MM.1S (cell line): ENCODE results near the gene IGF1R.
"Not testable (repeated sequence)": the region's sequence is repeated elsewhere in the genome, so short reads cannot be mapped to it uniquely, and the experiment has no call there.

ENCODE experiments used
- DNase-seq: peaks from one replicate; pipeline ENCODE4 v3.0.0-alpha.2; 2015
- H2AFZ ChIP-seq: fragments of 300-600 bp; sonication (generic); 2 replicates; pipeline ENCODE4 v1.6.0; 2016; ENCODE audit warnings: antibody characterized with exemption, low read length
- H3F3A ChIP-seq: fragments of 300-600 bp; sonication (generic); 2 replicates; pipeline ENCODE4 v1.6.1; 2016; ENCODE audit warnings: mild to moderate bottlenecking, antibody characterized with exemption, low read length, moderate library complexity, mixed read lengths; ENCODE audit not compliant: insufficient read depth
- H3K27ac ChIP-seq: fragments of 300-600 bp; sonication (generic); 2 replicates; pipeline ENCODE4 v1.5.1; 2016; ENCODE audit warnings: mild to moderate bottlenecking, low read length
- H3K27me3 ChIP-seq: fragments of 300-600 bp; sonication (generic); replicated peaks from 2 replicates; pipeline ENCODE4 v1.6.0; 2016; ENCODE audit warnings: low read length; ENCODE audit not compliant: insufficient read depth
- H3K36me3 ChIP-seq: fragments of 300-600 bp; sonication (generic); replicated peaks from 2 replicates; pipeline ENCODE4 v1.6.1; 2016; ENCODE audit warnings: mild to moderate bottlenecking, low read length, mixed read lengths; ENCODE audit not compliant: insufficient read depth
- H3K4me1 ChIP-seq: fragments of 300-600 bp; sonication (generic); 2 replicates; pipeline ENCODE4 v1.6.1; 2016; ENCODE audit warnings: low read length, mixed read lengths
- H3K4me2 ChIP-seq: fragments of 300-600 bp; sonication (generic); 2 replicates; pipeline ENCODE4 v1.6.0; 2016; ENCODE audit warnings: low read depth, low read length
- H3K4me3 ChIP-seq: fragments of 300-600 bp; sonication (generic); 2 replicates; pipeline ENCODE4 v1.5.1; 2016; ENCODE audit warnings: low read length, mixed read lengths
- H3K79me2 ChIP-seq: fragments of 300-600 bp; sonication (generic); 2 replicates; pipeline ENCODE4 v1.6.1; 2016; ENCODE audit warnings: mixed run types, low read length, mixed read lengths
- H3K9ac ChIP-seq: fragments of 300-600 bp; sonication (generic); 2 replicates; pipeline ENCODE4 v1.6.1; 2016; ENCODE audit warnings: low read length, mixed read lengths
- H3K9me2 ChIP-seq: fragments of 300-600 bp; sonication (generic); replicated peaks from 2 replicates; pipeline ENCODE4 v1.6.1; 2016; ENCODE audit warnings: mild to moderate bottlenecking, low read length, mixed read lengths; ENCODE audit not compliant: insufficient read depth
- H3K9me3 ChIP-seq: fragments of 300-600 bp; sonication (generic); replicated peaks from 2 replicates; pipeline ENCODE4 v1.6.1; 2016; ENCODE audit warnings: mild to moderate bottlenecking, low read length, mixed read lengths; ENCODE audit not compliant: insufficient read depth
- H4K20me1 ChIP-seq: fragments of 300-600 bp; sonication (generic); 2 replicates; pipeline ENCODE4 v1.6.1; 2016; ENCODE audit warnings: mild to moderate bottlenecking, low read length, moderate library complexity, mixed read lengths; ENCODE audit not compliant: insufficient read depth
- CTCF ChIP-seq: fragments of 300-600 bp; sonication (generic); IDR thresholded peaks from 2 replicates; pipeline ENCODE4 v1.5.1; 2016; ENCODE audit warnings: antibody characterized with exemption, low read length, mixed read lengths
- EZH2 ChIP-seq: fragments of 300-600 bp; sonication (generic); optimal IDR thresholded peaks from 2 replicates; pipeline ENCODE3; 2017; ENCODE audit warnings: low read depth, mild to moderate bottlenecking, antibody characterized with exemption, low read length, mixed read lengths
- EZH2phosphoT487 ChIP-seq: fragments of 300-600 bp; sonication (generic); IDR thresholded peaks from 2 replicates; pipeline ENCODE4 v1.6.1; 2018; ENCODE audit warnings: antibody characterized with exemption, low read length

IGF1R gene

DNA sequence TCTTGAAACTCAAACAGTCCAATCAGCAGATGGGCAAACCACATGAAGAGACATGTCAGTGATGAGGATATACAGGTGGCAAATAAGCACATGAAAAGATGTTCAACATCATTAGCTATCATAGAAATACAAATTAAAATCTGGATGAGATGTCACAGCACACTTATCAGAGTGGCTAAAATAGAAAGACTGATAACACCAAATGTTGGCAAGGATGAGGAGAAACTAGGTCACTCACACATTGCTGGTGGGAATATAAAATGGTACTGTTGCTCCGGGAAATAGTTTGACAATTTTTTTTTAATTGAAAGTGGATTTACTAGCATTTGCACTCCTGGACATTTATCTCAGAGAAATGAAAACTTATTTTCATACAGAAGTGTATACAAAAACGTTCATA lies 350.9 kb downstream of the IGF1R start:
- Histone ChIP-seq H3K9me3 (no peaks in the 10 kb centered on the region), H3K9ac (no peak overlapping the region), H3K9me2 (no peaks in the 10 kb centered on the region), H3K27ac (no peak overlapping the region), H2AFZ (no peak overlapping the region), H3K79me2 (no peaks in the 10 kb centered on the region), H3K4me2 (no peak overlapping the region), H3K36me3 (no peaks in the 10 kb centered on the region), H3K4me3 (no peak overlapping the region), H3F3A (no peaks in the 10 kb centered on the region), H3K4me1 (no peaks in the 10 kb centered on the region), H4K20me1 (no peaks in the 10 kb centered on the region), H3K27me3 (no peaks in the 10 kb centered on the region)
- no peak for DNase-seq
- TF ChIP-seq EZH2 = no peak

GRCh38 chr15:99002226-99002625 lies 353.9 kb downstream of the IGF1R start:
- Histone ChIP-seq H3K27ac (no peak overlapping the region), H3K4me1 (no peaks in the 10 kb centered on the region), H2AFZ (no peak overlapping the region), H3K4me3 (no peak overlapping the region), H3K36me3 (no peaks in the 10 kb centered on the region), H3K9ac (no peak overlapping the region), H4K20me1 (no peaks in the 10 kb centered on the region), H3K4me2 (no peak overlapping the region), H3K79me2 (no peaks in the 10 kb centered on the region), H3K27me3 (no peaks in the 10 kb centered on the region), H3F3A (no peaks in the 10 kb centered on the region), H3K9me2 (no peaks in the 10 kb centered on the region), H3K9me3 (no peaks in the 10 kb centered on the region)
- DNase-seq = no peak
- TF ChIP-seq EZH2phosphoT487 = no peak
- TF ChIP-seq EZH2 = no peak
- TF ChIP-seq CTCF = no peak

DNA sequence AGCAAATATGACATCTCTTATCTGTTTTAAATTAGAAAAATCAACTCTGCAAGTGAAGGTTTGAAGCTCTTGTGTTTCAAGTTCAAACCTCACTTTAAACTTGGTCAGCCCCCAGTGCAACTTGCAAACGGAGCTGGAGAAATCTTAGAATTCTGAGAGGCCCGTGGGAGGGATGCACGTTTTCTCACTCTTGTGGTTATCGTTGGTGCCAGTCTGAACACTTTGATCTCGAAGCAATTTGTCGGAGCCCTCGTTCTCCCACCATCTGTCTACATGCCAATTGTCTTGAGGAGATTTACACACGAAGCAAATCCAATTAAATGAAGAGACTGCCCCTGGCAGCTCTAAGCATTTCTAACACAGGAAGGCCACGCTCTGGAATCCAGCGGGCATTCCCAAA lies 355.0 kb downstream of the IGF1R start:
- not testable (repeated sequence) for H3F3A ChIP-seq, H3K4me3 ChIP-seq, H3K4me1 ChIP-seq, H3K36me3 ChIP-seq, H3K9me3 ChIP-seq, H2AFZ ChIP-seq, H3K9ac ChIP-seq, H3K9me2 ChIP-seq, H4K20me1 ChIP-seq, H3K4me2 ChIP-seq, DNase-seq, H3K27me3 ChIP-seq, H3K79me2 ChIP-seq, H3K27ac ChIP-seq

DNA sequence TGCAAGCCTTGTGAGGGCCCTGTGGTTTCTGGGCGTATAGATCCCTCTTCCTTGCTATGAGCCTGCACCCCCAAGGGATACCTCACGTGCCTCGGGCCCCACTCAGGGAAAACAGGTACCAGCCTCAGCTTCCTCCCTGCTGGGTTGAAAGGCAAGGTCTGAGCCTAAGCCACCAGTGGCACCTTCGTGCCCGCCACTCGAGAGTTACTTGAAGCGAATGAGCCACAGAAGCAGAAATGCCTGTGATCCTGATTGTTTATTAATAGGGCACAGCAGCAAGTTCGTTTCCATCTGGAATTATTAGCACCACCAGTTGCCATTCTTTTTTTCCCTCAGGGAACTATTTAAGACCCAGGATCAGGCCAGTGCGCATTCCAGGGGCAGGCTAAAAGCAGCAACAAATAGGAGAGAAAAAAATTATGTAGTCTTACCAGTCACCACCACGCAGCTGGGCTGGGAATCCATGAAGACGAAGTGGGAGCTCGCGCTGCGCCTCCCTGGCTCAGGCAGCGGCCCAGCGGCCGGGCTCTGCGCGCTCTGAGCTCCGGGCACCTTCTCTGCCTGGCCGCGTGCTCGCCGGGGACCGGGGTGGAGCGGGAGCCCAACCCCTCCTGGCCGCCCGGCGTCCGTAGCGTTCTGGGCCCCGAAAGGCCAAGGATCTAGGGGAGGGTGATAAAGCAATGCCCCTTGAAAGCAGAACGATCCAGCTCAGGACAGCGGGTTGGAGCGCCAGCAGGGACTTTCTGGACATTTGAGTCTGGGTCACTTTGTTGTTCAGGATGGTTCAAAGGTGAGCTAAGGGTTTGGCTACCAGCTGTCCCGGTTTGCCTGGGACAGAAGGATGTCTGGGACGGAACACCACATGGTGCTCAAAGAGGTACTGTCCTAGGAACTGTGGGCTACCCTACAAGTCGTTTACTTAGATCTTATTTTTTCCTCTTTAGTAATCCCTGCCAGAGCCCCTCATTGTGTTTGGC lies 356.9 kb downstream of the IGF1R start:
- H3K27ac ChIP-seq, H3K9me2 ChIP-seq, H4K20me1 ChIP-seq, H2AFZ ChIP-seq, H3K79me2 ChIP-seq, H3K27me3 ChIP-seq, DNase-seq, H3K9ac ChIP-seq, H3K36me3 ChIP-seq, H3K9me3 ChIP-seq, H3F3A ChIP-seq, H3K4me2 ChIP-seq, H3K4me3 ChIP-seq, H3K4me1 ChIP-seq: not testable (repeated sequence)
